HEK293 (cell line): ENCODE data around the gene BBIP1.

ENCODE experiments used
- CTCF ChIA-PET: fragments of 350-600 bp; formaldehyde crosslinking; extraction: SDS; loops from one replicate; lab custom pipeline; 2021; ENCODE audit warnings: antibody characterized with exemption; lab: Yijun Ruan, JAX
- POLR2A ChIA-PET: fragments of 300-600 bp; formaldehyde crosslinking; extraction: SDS; loops from one replicate; lab custom pipeline; 2020; ENCODE audit warnings: antibody characterized with exemption, inconsistent platforms; lab: Yijun Ruan, JAX
- H3K27ac ChIP-seq: fragments of 200-500 bp; sonication (Bioruptor generic); 2 replicates; pipeline ENCODE4 v1.5.1; 2014; ENCODE audit warnings: low read depth, low read length, control low read depth, inconsistent platforms; ENCODE audit errors: extremely low read depth
- H3K36me3 ChIP-seq, 2 experiments: fragments of 200-500 bp in 1 of 2; sonication (Bioruptor generic) in 1 of 2; 1 replicate in 1 of 2; 2 replicates in 1 of 2; pipeline ENCODE4 v1.5.1; 2014 to 2017; ENCODE audit warnings: inconsistent platforms in 2 of 2, low read length in 2 of 2; ENCODE audit not compliant: control insufficient read depth in 2 of 2, insufficient read depth in 1 of 2
- H3K4me1 ChIP-seq: fragments of 200-500 bp; sonication (Bioruptor generic); 2 replicates; pipeline ENCODE4 v1.5.1; 2014; ENCODE audit warnings: mild to moderate bottlenecking, low read length, inconsistent platforms; ENCODE audit not compliant: control insufficient read depth, insufficient read depth
- H3K4me3 ChIP-seq: 2 replicates; pipeline ENCODE4 v1.5.1; 2011; ENCODE audit warnings: low read depth, mild to moderate bottlenecking, control low read depth, low read length, moderate library complexity
- H3K9me3 ChIP-seq: fragments of 200-500 bp; sonication (Bioruptor generic); 2 replicates; pipeline ENCODE4 v1.5.1; 2014; ENCODE audit warnings: low read depth, low read length, inconsistent platforms; ENCODE audit not compliant: control insufficient read depth, insufficient read depth
- FEZF1 ChIP-seq: fragments of 450-650 bp; formaldehyde crosslinking; IDR thresholded peaks from 2 replicates; pipeline ENCODE4 v1.5.1; 2016; ENCODE audit warnings: missing biosample characterization, missing genetic modification characterization
- GFI1B ChIP-seq: fragments of 450-650 bp; formaldehyde crosslinking; IDR thresholded peaks from 2 replicates; pipeline ENCODE4 v1.5.1; 2016; ENCODE audit warnings: missing biosample characterization, missing genetic modification characterization
- HOXC10 ChIP-seq: sonication (generic); formaldehyde crosslinking; IDR thresholded peaks from 2 replicates; pipeline ENCODE4 v1.8.1; 2023; ENCODE audit warnings: mild to moderate bottlenecking, missing genetic modification reagents
- KLF16 ChIP-seq: fragments of 450-650 bp; formaldehyde crosslinking; IDR thresholded peaks from 2 replicates; pipeline ENCODE4 v1.5.1; 2017; ENCODE audit warnings: missing biosample characterization, missing genetic modification characterization
- OVOL3 ChIP-seq: fragments of 450-650 bp; formaldehyde crosslinking; IDR thresholded peaks from 2 replicates; pipeline ENCODE4 v1.5.1; 2016; ENCODE audit warnings: missing biosample characterization, missing genetic modification characterization
- PRDM6 ChIP-seq: fragments of 450-650 bp; formaldehyde crosslinking; IDR thresholded peaks from 2 replicates; pipeline ENCODE4 v1.5.1; 2017; ENCODE audit warnings: missing biosample characterization, missing genetic modification characterization
- REST ChIP-seq: fragments of 450-650 bp; formaldehyde crosslinking; IDR thresholded peaks from 2 replicates; pipeline ENCODE4 v1.5.1; 2016; ENCODE audit warnings: missing biosample characterization, missing genetic modification characterization
- TCF7L2 ChIP-seq: IDR thresholded peaks from 2 replicates; pipeline ENCODE4 v1.6.1; 2011; ENCODE audit warnings: low read depth, mild to moderate bottlenecking, inconsistent platforms, low read length, moderate library complexity, borderline replicate concordance
- ZFP3 ChIP-seq: fragments of 450-650 bp; formaldehyde crosslinking; IDR thresholded peaks from 2 replicates; pipeline ENCODE4 v1.5.1; 2016; ENCODE audit warnings: low read depth, missing biosample characterization, missing genetic modification characterization
- ZNF221 ChIP-seq: fragments of 450-650 bp; formaldehyde crosslinking; IDR thresholded peaks from 2 replicates; pipeline ENCODE4 v1.5.1; 2017; ENCODE audit warnings: missing biosample characterization, missing genetic modification characterization, borderline replicate concordance
- ZNF24 ChIP-seq: fragments of 450-650 bp; formaldehyde crosslinking; IDR thresholded peaks from 2 replicates; pipeline ENCODE4 v1.5.1; 2016; ENCODE audit warnings: missing biosample characterization, missing genetic modification characterization
- ZNF274 ChIP-seq, 2 experiments: fragments of 200-500 bp in 1 of 2; fragments of 450-650 bp in 1 of 2; sonication (Bioruptor generic) in 1 of 2; formaldehyde crosslinking in 1 of 2; IDR thresholded peaks; 2 replicates each; pipeline versions ENCODE4 v1.5.1 to v1.6.1; 2014 to 2016; ENCODE audit warnings: borderline replicate concordance in 1 of 2, inconsistent platforms in 1 of 2, low read length in 1 of 2, missing biosample characterization in 1 of 2, missing genetic modification characterization in 1 of 2
- ZNF362 ChIP-seq: fragments of 450-650 bp; formaldehyde crosslinking; IDR thresholded peaks from 2 replicates; pipeline ENCODE4 v1.5.1; 2016; ENCODE audit warnings: missing biosample characterization, missing genetic modification characterization
- ZNF473 ChIP-seq: fragments of 450-650 bp; formaldehyde crosslinking; IDR thresholded peaks from 2 replicates; pipeline ENCODE4 v1.5.1; 2017; ENCODE audit warnings: missing biosample characterization, missing genetic modification characterization
- ZNF544 ChIP-seq: fragments of 450-650 bp; formaldehyde crosslinking; IDR thresholded peaks from 2 replicates; pipeline ENCODE4 v1.5.0; 2017; ENCODE audit warnings: missing biosample characterization, missing genetic modification characterization
- ZNF549 ChIP-seq: fragments of 450-650 bp; IDR thresholded peaks from 2 replicates; pipeline ENCODE4 v1.5.1; 2018; ENCODE audit warnings: missing biosample characterization, missing genetic modification characterization, mild to moderate bottlenecking, inconsistent platforms, moderate library complexity
- ZNF768 ChIP-seq: fragments of 450-650 bp; formaldehyde crosslinking; IDR thresholded peaks from 2 replicates; pipeline ENCODE4 v1.5.1; 2018; ENCODE audit warnings: missing biosample characterization, mild to moderate bottlenecking, missing genetic modification characterization
- ZNF776 ChIP-seq: fragments of 450-650 bp; formaldehyde crosslinking; IDR thresholded peaks from 2 replicates; pipeline ENCODE4 v1.5.0; 2017; ENCODE audit warnings: missing biosample characterization, missing genetic modification characterization, borderline replicate concordance
- ZNF777 ChIP-seq: fragments of 450-650 bp; formaldehyde crosslinking; IDR thresholded peaks from 2 replicates; pipeline ENCODE4 v1.5.1; 2017; ENCODE audit warnings: missing biosample characterization, missing genetic modification characterization, borderline replicate concordance
- ZSCAN16 ChIP-seq: fragments of 450-650 bp; formaldehyde crosslinking; IDR thresholded peaks from 2 replicates; pipeline ENCODE4 v1.5.1; 2016; ENCODE audit warnings: missing biosample characterization, missing genetic modification characterization
- TF ChIP-seq, protein P1 (sequence below): fragments of 450-650 bp; formaldehyde crosslinking; IDR thresholded peaks from 2 replicates; pipeline ENCODE4 v1.5.1; 2017; ENCODE audit warnings: missing biosample characterization, missing genetic modification characterization
- TF ChIP-seq, protein P2 (sequence below): fragments of 450-650 bp; formaldehyde crosslinking; IDR thresholded peaks from 2 replicates; pipeline ENCODE4 v1.5.1; 2016; ENCODE audit warnings: missing biosample characterization, missing genetic modification characterization

BBIP1 gene

GRCh38 chr10:110959379-110960332 lies 40.7 kb upstream of the BBIP1 start:
- TF ChIP-seq, protein P1, sequence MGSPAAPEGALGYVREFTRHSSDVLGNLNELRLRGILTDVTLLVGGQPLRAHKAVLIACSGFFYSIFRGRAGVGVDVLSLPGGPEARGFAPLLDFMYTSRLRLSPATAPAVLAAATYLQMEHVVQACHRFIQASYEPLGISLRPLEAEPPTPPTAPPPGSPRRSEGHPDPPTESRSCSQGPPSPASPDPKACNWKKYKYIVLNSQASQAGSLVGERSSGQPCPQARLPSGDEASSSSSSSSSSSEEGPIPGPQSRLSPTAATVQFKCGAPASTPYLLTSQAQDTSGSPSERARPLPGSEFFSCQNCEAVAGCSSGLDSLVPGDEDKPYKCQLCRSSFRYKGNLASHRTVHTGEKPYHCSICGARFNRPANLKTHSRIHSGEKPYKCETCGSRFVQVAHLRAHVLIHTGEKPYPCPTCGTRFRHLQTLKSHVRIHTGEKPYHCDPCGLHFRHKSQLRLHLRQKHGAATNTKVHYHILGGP = no peak
- TF ChIP-seq ZNF473 (tag by site-specific recombination) = no peak
- peak; percentile 33; the same call in 1 of the 2 replicates for TF ChIP-seq PRDM6
- TF ChIP-seq HOXC10 (CRISPR knock-in tag) = no peak
- TF ChIP-seq KLF16 (tag by site-specific recombination) = no peak
- no peak for TF ChIP-seq ZNF549 (tag by site-specific recombination)
- no peak for TF ChIP-seq ZNF274 (IDR thresholded peaks at IDR 0.05; ENCODE audit: low read length)
- no peak for TF ChIP-seq ZNF274 (tag by site-specific recombination; IDR thresholded peaks at IDR 0.05; ENCODE audit: borderline replicate concordance)
- no peak for TF ChIP-seq ZNF544 (tag by site-specific recombination)
- POLR2A ChIA-PET = no interaction called here
- H3K27ac ChIP-seq = no peak overlapping the region
- no peaks in the 10 kb centered on the region; the same call in 1 of the 2 replicates for H3K4me1 ChIP-seq
- H3K36me3 ChIP-seq = no peaks in the 10 kb centered on the region
- no peaks in the 10 kb centered on the region for H3K9me3 ChIP-seq
- no peak overlapping the region for H3K4me3 ChIP-seq
- CTCF ChIA-PET = no interaction called here

GRCh38 chr10:110957606-110958005 lies 38.6 kb upstream of the BBIP1 start:
- ChIA-PET POLR2A (no interaction called here), CTCF (no interaction called here)
- Histone ChIP-seq H3K36me3 (no peaks in the 10 kb centered on the region), H3K4me1 (no peaks in the 10 kb centered on the region), H3K27ac (no peak overlapping the region), H3K9me3 (no peaks in the 10 kb centered on the region), H3K4me3 (no peak overlapping the region)
- TF ChIP-seq, protein P2, sequence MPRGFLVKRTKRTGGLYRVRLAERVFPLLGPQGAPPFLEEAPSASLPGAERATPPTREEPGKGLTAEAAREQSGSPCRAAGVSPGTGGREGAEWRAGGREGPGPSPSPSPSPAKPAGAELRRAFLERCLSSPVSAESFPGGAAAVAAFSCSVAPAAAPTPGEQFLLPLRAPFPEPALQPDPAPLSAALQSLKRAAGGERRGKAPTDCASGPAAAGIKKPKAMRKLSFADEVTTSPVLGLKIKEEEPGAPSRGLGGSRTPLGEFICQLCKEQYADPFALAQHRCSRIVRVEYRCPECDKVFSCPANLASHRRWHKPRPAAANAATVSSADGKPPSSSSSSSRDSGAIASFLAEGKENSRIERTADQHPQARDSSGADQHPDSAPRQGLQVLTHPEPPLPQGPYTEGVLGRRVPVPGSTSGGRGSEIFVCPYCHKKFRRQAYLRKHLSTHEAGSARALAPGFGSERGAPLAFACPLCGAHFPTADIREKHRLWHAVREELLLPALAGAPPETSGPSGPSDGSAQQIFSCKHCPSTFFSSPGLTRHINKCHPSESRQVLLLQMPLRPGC = no peak
- no peak for TF ChIP-seq ZNF776 (tag by site-specific recombination)
- no peak for TF ChIP-seq ZFP3
- TF ChIP-seq ZNF768 = no peak
- no peak for TF ChIP-seq TCF7L2
- TF ChIP-seq OVOL3 (tag by site-specific recombination) = no peak
- no peak for TF ChIP-seq ZNF362 (tag by site-specific recombination)
- TF ChIP-seq ZNF24 (tag by site-specific recombination) = no peak
- TF ChIP-seq REST (tag by site-specific recombination) = no peak
- TF ChIP-seq FEZF1 (tag by site-specific recombination) = no peak
- TF ChIP-seq ZNF221 (tag by site-specific recombination) = no peak
- no peak for TF ChIP-seq GFI1B
- no peak for TF ChIP-seq ZNF777
- no peak for TF ChIP-seq ZSCAN16
